Stimulated activated CD4-positive, alpha-beta T cell treated with anti-CD3 and anti-CD28 coated beads, Interleukin-4, amount 100 ng/mL, for 24 hours (primary cell): ENCODE measurements around the gene NAP1L4.

Experiments
- DNase-seq: peaks from one replicate; pipeline ENCODE4 v3.0.0-alpha.2; 2020

NAP1L4 gene

DNA sequence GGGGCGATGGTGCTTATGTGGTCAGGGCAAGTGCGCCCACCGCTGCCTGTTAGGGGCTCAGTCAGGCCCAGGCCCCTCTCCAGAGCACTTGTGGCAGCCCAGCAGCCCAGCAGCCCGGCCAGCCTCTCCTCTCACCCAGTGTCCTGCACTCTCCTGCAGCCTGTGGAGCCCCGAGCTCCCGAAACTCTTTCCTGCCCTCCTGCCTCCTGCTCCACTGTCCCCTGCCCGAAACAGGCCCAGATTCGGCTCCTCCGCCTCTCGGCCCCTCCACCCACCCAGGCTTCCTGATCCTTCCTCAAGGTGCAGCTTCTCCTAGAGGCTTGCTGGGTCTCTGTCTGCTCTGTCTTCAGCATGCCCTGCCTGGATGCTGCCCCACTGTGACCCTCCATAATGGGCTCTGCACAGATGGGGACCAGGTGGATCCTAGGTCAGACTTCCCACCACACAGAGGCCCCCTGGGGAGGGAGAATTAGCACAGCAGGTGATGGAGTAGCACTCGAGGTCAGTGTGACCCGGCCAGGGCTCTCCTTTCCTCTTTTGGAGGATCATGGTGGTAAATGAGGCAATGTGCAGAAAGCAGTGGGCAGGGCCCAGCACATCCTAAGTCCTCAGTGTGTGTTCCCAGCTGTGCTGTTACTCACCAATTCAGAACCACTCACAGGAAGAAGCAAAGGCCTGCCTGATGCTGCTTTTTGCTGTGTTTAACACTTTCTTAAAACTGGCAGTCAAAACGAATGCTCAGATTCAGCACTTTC is 18.6 kb upstream of the NAP1L4 start:
- DNase-seq = no peak

GRCh38 chr11:3010004-3010403 is 17.9 kb upstream of the NAP1L4 start:
- DNase-seq = no peak

DNA sequence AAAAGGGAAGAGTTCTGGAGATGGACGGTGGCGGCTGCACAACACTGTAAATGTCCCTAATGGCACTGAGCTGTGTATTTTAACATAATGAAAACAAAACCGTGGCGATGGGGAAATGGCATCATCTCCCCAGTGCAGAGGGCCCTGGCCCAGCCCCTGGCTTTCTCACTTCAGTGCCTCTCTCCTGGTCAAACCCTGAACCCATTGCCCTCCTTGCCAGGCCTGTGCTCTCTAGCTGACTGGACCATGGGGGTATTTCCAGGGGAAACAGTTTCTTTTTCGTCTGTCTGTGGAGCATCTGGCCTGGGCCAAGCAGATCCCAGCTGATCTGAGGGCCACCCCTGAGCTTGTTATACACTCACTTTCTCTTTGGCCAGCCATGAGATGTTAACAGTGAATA is 17.4 kb upstream of the NAP1L4 start:
- no peak for DNase-seq

DNA sequence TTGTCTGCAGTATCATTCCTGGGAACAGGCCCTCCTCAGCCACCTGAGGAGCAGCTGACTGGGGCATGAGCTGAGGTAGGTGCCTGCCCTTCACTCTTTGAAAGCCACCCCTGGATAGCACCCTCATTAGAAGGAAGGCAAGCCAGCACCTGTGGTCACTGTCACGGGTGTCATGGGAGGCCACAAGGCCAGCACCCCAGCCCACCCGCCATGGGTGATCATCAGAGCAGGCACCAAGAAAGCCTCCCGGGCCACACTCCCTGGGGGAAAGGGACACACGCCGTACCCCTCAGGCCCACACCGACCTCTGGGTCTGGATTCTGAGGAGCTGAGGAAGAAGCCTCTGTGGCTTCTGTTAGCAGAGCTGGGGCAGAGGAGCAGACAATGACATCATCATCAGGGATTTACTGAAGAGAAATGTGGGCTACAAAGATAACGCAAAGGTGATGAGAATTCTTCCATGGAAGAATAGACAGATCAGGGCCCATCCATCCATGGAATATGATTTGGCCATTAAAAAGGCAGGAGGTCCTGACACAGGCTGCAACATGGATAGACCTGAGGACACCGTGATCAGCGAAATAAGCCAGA is 16.7 kb upstream of the NAP1L4 start:
- no peak for DNase-seq

GRCh38 chr11:3007404-3008010 is 15.4 kb upstream of the NAP1L4 start:
- DNase-seq = no peak

GRCh38 chr11:3006505-3007260 is 14.6 kb upstream of the NAP1L4 start:
- no peak for DNase-seq

- no peak for DNase-seq
These were observed 12.4 kb upstream of the NAP1L4 start for GRCh38 chr11:3004481-3004880.

DNA sequence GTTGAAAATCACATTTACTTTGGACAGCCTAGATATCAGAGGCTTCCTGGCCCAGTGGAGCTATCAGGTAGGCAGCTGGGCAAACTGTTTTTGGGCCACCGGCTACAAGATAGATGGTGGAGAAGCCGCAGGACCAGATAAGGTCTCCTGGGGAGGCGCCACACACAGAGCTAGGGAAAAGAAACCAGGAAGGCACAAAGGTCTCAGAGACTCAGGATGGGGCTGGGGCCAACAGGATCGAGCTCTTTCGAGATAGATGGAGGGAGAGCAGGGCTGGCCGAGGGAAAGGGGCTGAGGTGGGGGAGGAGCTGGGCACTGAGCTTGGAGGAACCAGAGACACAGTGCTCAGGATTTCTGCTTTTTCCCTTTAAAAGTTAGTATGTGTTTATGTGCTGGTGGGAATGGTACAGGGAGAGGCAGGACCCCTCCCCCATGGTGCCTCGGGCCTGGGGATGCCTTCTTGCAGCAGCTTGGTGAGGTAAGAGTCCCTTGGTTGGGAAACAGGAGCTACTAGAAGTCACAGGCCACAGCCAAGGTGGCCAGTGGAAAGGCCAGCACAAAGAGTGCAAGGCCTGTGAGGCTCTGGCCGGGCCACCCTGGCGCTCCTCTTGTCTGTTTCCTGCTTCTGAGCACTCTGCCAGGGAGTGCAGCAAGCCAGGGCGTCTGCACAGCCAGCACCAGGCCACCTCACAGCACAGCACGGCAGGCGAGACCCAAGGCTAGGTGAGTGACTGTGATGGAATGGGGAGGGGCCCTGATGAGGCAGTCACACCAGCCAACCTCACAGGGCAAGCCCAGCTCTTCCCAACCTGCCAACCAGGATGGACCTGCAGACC is 11.5 kb upstream of the NAP1L4 start:
- no peak for DNase-seq

- no peak for DNase-seq
These were observed 10.7 kb upstream of the NAP1L4 start for GRCh38 chr11:3002871-3003270.

- DNase-seq = no peak
These were observed 10.3 kb upstream of the NAP1L4 start for GRCh38 chr11:3002351-3002861.

- no peak for DNase-seq
These were observed 9.4 kb upstream of the NAP1L4 start for GRCh38 chr11:3001496-3001895.

DNA sequence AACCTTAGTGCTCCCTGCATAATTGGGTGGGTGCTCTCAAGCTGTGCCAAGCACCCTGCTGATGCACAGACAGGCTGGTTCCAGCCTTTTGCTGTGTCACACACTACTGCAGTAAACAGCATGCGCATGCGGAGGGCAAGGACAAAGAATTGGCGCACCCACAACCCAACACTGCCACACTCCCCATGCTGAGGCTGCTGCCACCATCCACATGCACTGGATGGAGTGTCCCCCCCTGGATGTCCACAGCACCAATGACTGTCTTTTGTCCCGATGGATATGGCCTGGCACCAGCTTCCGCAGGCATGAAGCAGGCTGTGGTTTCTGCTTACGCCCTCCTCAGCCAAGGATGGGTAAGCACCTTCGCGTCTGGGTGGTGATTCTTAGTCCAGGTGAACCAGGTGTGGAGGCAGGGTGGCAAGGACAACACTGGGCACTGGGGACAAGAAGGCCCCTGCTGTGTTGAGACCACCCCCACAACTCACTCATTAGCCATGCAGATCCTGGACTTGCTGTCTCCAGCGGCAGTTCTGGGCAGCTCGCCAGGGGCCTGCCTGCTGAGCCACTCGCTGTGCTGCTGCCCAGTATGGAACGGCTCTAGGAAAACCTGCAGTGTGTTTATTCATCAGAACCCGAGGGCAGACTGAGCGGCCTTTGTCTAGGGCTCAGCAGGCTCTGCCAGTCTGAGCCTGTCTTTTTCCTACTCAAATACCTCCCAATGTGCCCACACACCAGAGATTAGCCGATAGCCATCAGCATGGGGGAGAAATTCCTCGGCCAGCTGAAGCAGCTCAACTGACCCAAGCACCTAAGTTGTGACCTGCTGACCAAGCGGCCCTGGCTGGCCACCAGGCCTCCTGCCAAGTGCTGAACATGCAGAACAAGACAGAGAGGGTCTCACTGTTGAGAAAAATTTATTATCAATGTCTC is 8.2 kb upstream of the NAP1L4 start:
- DNase-seq = no peak

DNA sequence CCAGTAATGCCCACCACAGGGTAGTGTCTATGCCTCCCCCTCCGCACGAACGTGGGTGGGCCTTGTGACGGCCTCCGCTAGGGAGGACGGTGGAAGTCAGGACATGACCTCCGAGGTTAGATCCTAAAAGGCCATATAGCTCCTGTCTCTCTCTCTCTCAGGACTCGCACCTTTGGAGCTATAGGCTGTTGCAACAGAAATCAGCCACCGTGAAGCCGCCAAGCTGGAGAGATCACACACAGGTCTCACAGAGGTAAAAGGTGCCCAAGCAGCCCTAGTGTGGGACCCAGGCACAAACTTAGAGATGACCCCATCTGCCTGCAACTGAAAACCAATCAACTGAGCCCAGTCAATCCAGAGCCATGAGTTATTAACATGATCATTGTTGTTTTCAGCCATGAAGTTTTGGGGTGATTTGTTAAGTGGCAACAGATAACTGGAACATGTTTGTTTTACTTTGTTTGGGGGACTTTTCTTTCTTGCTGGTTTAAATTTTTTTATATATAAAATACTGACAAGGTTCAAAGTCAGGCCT is 7.4 kb upstream of the NAP1L4 start:
- no peak for DNase-seq

DNA sequence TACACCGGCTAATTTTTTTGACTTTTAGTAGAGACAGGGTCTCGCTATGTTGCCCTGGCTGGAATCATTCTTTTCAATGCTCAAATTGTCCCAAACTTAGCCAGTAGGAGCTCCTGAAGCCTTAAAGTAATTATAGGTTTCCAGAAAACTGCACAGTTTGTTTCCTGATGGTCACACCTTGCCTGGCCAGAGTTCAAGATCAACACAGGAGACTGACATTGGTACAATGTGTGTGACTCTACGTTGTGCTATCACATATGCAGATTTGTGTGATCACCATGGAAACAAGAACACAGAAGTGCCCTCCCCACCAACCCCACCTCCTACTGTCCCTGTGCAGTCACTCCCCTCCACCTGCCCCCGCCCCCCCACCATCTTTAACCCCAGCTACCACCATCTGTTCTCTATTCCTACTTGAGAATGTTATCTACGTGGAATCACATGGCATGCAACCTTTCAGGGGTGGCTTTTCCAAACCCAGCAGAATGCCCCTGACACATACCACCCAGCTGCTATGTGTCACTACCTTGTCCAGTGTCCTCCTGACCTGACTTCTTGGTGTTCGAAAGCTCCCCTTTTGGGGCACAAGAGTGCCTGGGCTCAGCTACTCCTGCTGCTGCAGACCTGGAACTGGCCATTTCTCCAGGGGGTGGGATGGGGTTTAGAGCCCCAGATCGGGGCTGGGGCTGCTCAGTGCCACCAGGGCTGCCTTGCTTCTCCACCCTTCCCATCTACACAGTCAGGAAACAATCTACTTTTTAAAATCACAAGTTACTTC is 6.1 kb upstream of the NAP1L4 start:
- no peak for DNase-seq

- no peak for DNase-seq
These were observed 5.3 kb upstream of the NAP1L4 start for GRCh38 chr11:2997406-2997805.

DNA sequence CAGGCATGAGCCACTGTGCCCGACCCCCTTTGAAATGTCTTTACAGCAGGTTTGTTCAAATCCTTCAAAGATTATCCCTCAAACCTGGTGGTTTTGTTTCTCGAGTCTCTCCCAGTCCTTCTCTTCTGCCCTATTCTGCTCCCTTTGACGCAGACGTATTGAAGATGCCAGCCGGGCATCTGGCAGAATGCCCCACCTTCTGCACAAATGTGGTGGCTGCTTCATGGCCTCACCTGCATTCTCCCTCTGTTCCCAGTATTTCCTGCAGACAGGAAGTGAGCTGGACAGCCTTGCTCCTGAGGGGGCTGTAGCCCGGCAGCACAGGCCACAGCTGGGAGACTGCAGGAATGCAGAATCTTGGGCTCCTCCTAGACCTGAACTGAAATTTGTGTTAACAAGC is 4.8 kb upstream of the NAP1L4 start:
- no peak for DNase-seq

- DNase-seq = no peak
These were observed 3.9 kb upstream of the NAP1L4 start for GRCh38 chr11:2995893-2996554.

- no peak for DNase-seq
These were observed 3.0 kb upstream of the NAP1L4 start for GRCh38 chr11:2995031-2995561.

DNA sequence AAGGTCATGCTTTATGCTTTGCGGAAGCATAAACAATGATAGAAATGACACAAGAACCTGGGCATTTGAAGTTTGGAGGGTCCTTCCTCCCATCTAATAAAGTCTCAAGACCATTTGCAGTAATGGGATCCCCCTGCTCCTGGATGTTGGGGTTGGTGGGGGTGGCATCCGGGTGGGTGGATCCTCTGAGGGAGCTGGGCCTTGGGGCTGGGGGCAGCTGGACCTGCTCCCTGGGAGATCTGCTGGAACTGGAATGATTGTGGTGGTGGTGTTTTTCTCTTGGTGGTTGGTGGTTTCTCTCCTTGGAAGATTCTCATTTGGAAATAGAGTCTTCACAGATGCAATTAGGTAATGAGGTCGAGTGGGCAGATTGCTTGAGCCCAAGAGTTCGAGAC is 2.2 kb upstream of the NAP1L4 start:
- DNase-seq = no peak

GRCh38 chr11:2992997-2993325 is 832 bp upstream of the NAP1L4 start:
- no peak for DNase-seq
